IMR-90 (cell line): ENCODE results near the gene CTRB2. TPM values are rescaled to one million over a fixed set of nuclear protein-coding genes. Genes with fewer than 3 reads are reported as not detected.
A peak's percentile ranks its signal among the peaks of the same experiment; 100 is the strongest.

Experiments used
- ATAC-seq: fragments of 200-7000 bp; cut with Tn5 transposase; 2 replicates; pipeline ENCODE4 v1.9.1; 2020; ENCODE audit warnings: low read depth, mild to moderate bottlenecking, moderate library complexity
- BruUV-seq: library from RNA; stranded (reverse); fragments of 400-500 nt; replicated peaks from 2 replicates; lab custom pipeline; 2021; lab: Mats Ljungman, UMichigan
- CTCF ChIA-PET: fragments of 300-600 bp; formaldehyde crosslinking; extraction: SDS; loops from one replicate; lab custom pipeline; 2021; ENCODE audit warnings: antibody characterized with exemption; lab: Yijun Ruan, JAX
- POLR2A ChIA-PET: fragments of 300-600 bp; sonication (Branson Sonifier 250); formaldehyde crosslinking; loops from one replicate; lab custom pipeline; 2022; ENCODE audit warnings: antibody characterized with exemption; ENCODE audit not compliant: unreplicated experiment; lab: Charles Lee
- DNase-seq: peaks from one replicate; pipeline ENCODE4 v3.0.0; 2013
- H2AFZ ChIP-seq: replicated peaks from 2 replicates; pipeline ENCODE3; 2013; ENCODE audit warnings: low read length, mild to moderate bottlenecking; ENCODE audit not compliant: poor library complexity
- H2AK5ac ChIP-seq: 2 replicates; pipeline ENCODE4 v1.6.1; 2013; ENCODE audit warnings: low read depth, low read length, inconsistent platforms
- H2AK9ac ChIP-seq: replicated peaks from 2 replicates; pipeline ENCODE3; 2013; ENCODE audit warnings: mild to moderate bottlenecking, low read depth, low read length, moderate library complexity; ENCODE audit not compliant: poor library complexity
- H2BK120ac ChIP-seq: 2 replicates; pipeline ENCODE4 v1.6.1; 2013; ENCODE audit warnings: low read depth, low read length, inconsistent platforms
- H2BK15ac ChIP-seq: 3 replicates; pipeline ENCODE4 v1.6.1; 2013; ENCODE audit warnings: low read depth, low read length, inconsistent platforms
- H2BK20ac ChIP-seq: 2 replicates; pipeline ENCODE4 v1.6.1; 2013; ENCODE audit warnings: low read depth, mild to moderate bottlenecking, inconsistent platforms, low read length, moderate library complexity
- H2BK5ac ChIP-seq: 2 replicates; pipeline ENCODE4 v1.6.1; 2013; ENCODE audit warnings: mild to moderate bottlenecking, low read depth, low read length, inconsistent platforms; ENCODE audit not compliant: poor library complexity, severe bottlenecking
- H3K14ac ChIP-seq: replicated peaks from 2 replicates; pipeline ENCODE4 v1.6.1; 2013; ENCODE audit warnings: low read depth, low read length, inconsistent platforms
- H3K18ac ChIP-seq: 2 replicates; pipeline ENCODE4 v1.6.1; 2013; ENCODE audit warnings: low read depth, low read length, control low read depth
- H3K23ac ChIP-seq: 2 replicates; pipeline ENCODE4 v1.6.1; 2013; ENCODE audit warnings: low read depth, low read length, inconsistent platforms
- H3K27ac ChIP-seq: 2 replicates; pipeline ENCODE4 v1.5.1; 2013; ENCODE audit warnings: mild to moderate bottlenecking, control low read depth, low read length; ENCODE audit not compliant: insufficient read depth
- H3K27me3 ChIP-seq: 2 replicates; pipeline ENCODE4 v1.6.1; 2013; ENCODE audit warnings: low read length; ENCODE audit not compliant: control insufficient read depth, insufficient read depth
- H3K36me3 ChIP-seq: 2 replicates; pipeline ENCODE4 v1.6.1; 2013; ENCODE audit warnings: low read length, mixed read lengths; ENCODE audit not compliant: control insufficient read depth, insufficient read depth
- H3K4ac ChIP-seq: 2 replicates; pipeline ENCODE4 v1.6.1; 2013; ENCODE audit warnings: low read depth, low read length, inconsistent platforms
- H3K4me1 ChIP-seq: 2 replicates; pipeline ENCODE4 v1.6.1; 2013; ENCODE audit warnings: low read length, mixed read lengths; ENCODE audit not compliant: control insufficient read depth, insufficient read depth
- H3K4me2 ChIP-seq: 2 replicates; pipeline ENCODE4 v1.6.1; 2013; ENCODE audit warnings: low read depth, mild to moderate bottlenecking, control low read depth, low read length, moderate library complexity
- H3K4me3 ChIP-seq: 2 replicates; pipeline ENCODE4 v1.5.1; 2013; ENCODE audit warnings: low read depth, mild to moderate bottlenecking, control low read depth, low read length, moderate library complexity; ENCODE audit not compliant: insufficient read depth
- H3K56ac ChIP-seq: 2 replicates; pipeline ENCODE4 v1.6.1; 2013; ENCODE audit warnings: low read length, inconsistent platforms; ENCODE audit not compliant: insufficient read depth; ENCODE audit errors: extremely low read depth
- H3K79me1 ChIP-seq, 2 experiments: 2 replicates each; pipeline ENCODE4 v1.6.1; 2013; ENCODE audit warnings: low read length in 2 of 2, inconsistent platforms in 1 of 2, low read depth in 1 of 2
- H3K9ac ChIP-seq: 2 replicates; pipeline ENCODE4 v1.6.1; 2013; ENCODE audit warnings: low read depth, low read length, control low read depth
- H3K9me1 ChIP-seq: 2 replicates; pipeline ENCODE4 v1.6.1; 2013; ENCODE audit warnings: low read length, inconsistent platforms; ENCODE audit not compliant: insufficient read depth
- H3K9me3 ChIP-seq: 2 replicates; pipeline ENCODE4 v1.6.1; 2013; ENCODE audit warnings: low read length; ENCODE audit not compliant: control insufficient read depth, insufficient read depth
- H4K20me1 ChIP-seq: 2 replicates; pipeline ENCODE4 v1.6.1; 2013; ENCODE audit warnings: low read length, inconsistent platforms; ENCODE audit not compliant: insufficient read depth
- H4K5ac ChIP-seq: 2 replicates; pipeline ENCODE4 v1.6.1; 2013; ENCODE audit warnings: mild to moderate bottlenecking, low read depth, low read length, control low read depth
- H4K8ac ChIP-seq, 2 experiments: 2 replicates each; pipeline ENCODE4 v1.6.1; 2013; ENCODE audit warnings: low read depth in 2 of 2, low read length in 2 of 2, control low read depth in 1 of 2, inconsistent platforms in 1 of 2
- H4K91ac ChIP-seq: 2 replicates; pipeline ENCODE4 v1.6.1; 2013; ENCODE audit warnings: low read depth, low read length, inconsistent platforms; ENCODE audit not compliant: insufficient read depth
- CHD1 ChIP-seq: IDR thresholded peaks from 2 replicates; pipeline ENCODE4 v1.6.1; 2012; ENCODE audit warnings: low read depth, low read length, improper control_type of control experiment
- MAFK ChIP-seq: IDR thresholded peaks from 2 replicates; pipeline ENCODE4 v1.6.1; 2012; ENCODE audit warnings: low read depth, low read length, improper control_type of control experiment
- MAZ ChIP-seq: IDR thresholded peaks from 2 replicates; pipeline ENCODE4 v1.6.1; 2012; ENCODE audit warnings: low read depth, mild to moderate bottlenecking, low read length, improper control_type of control experiment, moderate library complexity, borderline replicate concordance
- POLR2A ChIP-seq: IDR thresholded peaks from 2 replicates; pipeline ENCODE4 v1.6.1; 2012; ENCODE audit warnings: mild to moderate bottlenecking, low read depth, low read length
- WGBS, 2 experiments: methylation state at CpG; one replicate each; pipeline versions ENCODE4 v1.1.5 to v1.1.7; 2013; ENCODE audit warnings: missing lambda C conversion rate in 2 of 2; ENCODE audit not compliant: insufficient read length in 1 of 2; ENCODE audit errors: extremely low coverage in 2 of 2; 5-methylcytosine and 5-hydroxymethylcytosine counted together
- dilution Hi-C: fragments of 300-500 bp; cut with HindIII; formaldehyde crosslinking; loops from one replicate; pipeline ENCODE4 v1.14.3; 2018; ENCODE audit warnings: low sequenced_read_pairs; ENCODE audit not compliant: unreplicated experiment
- in situ Hi-C: fragments of 300-500 bp; cut with MboI; formaldehyde crosslinking; loops from 3 replicates; pipeline ENCODE4 v1.14.3; 2019; ENCODE audit warnings: low sequenced_read_pairs, inconsistent platforms, mixed read lengths
- intact Hi-C: fragments of 100-400 bp; cut with micrococcal nuclease; formaldehyde crosslinking; loops from 2 replicates; pipeline ENCODE4 v1.10.0; 2022
- polyA plus RNA-seq, 3 experiments: library from polyadenylated mRNA; depleted of rRNA; stranded (reverse); fragments of >200 nt; gene quantifications; 2 replicates each; pipeline ENCODE4 v1.2.3, GENCODE V29; 2012; ENCODE audit warnings: low replicate concordance in 1 of 3
- total RNA-seq: library from RNA; depleted of rRNA; stranded (reverse); fragments of >200 nt; gene quantifications from 2 replicates; pipeline ENCODE4 v1.2.3, GENCODE V29; 2012

Gene CTRB2
- total and polyA plus RNA-seq, 2 of the 4 experiments (the other 2 are of a cell fraction) = not detected

DNA sequence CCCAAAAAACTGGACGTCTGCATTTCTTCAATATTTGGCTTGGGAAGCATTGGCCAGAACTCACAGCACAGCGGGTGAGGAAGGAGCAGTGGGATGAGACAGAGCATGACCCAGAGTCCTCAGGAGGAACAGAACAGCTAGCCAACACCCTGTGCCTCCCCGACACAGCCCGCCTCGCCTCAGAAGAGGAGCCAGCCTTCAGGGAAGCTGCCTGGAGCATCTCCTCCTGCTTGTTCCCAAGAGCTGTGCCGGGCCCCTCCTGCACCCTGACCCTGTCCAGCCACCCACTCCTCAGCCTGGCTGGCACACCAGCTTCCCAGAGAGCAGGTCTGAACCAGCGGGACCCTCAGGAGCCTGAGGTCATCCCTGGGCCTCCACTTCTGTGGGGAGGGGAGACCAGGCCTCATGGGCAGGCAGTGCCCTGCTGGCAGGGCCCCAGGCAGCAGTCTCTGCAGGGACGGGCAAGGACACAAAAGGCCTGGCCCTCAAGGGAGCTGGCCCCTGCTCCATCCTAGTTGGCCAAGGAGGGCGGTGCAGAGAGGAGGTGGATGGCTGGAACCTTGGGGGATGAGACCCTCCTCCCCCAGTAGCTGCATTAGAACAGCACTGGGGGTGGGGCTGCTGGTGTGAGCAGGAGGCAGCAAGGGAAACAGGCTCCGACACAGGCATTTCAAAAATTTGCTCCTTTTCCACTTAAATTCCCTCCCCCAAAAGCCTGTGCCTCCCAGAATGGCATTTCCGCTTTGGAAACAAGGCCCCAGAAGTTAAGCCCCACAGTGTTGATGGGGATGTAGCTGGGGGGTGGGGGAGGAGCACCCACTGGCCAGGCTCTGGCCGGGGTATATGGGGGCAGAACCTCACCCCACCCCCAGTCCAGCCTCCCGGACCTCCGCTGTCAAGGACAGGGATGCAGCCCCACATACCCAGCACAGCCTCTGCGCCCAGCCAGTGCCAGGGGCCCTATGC is 46.3 kb upstream of the CTRB2 start:
- no peaks in the 10 kb centered on the region for H3K36me3 ChIP-seq
- no peaks in the 10 kb centered on the region for H3K27me3 ChIP-seq
- H3K14ac ChIP-seq = peak overlapping the region; percentile 94
- intact Hi-C loops (loop anchor here (5.0 kb wide), 1 partner anchor 129 kb away; no protein-coding TSS in a partner anchor), in situ Hi-C loops (no loop called here), dilution Hi-C loops (no loop called here)
- no TSS peak for BruUV-seq
- H3K23ac ChIP-seq = peak overlapping the region; percentile 99
- peaks cover 73% of the 10 kb centered on the region for H3K4me1 ChIP-seq
- peaks cover 36% of the 10 kb centered on the region for H3K9me1 ChIP-seq
- H3K9me3 ChIP-seq = no peaks in the 10 kb centered on the region
- peak; percentile 74 for DNase-seq
- peak overlapping the region; percentile 99 for H2BK5ac ChIP-seq
- H3K4ac ChIP-seq = peak overlapping the region; percentile 98
- H3K56ac ChIP-seq = peak overlapping the region; percentile 64
- no peak for TF ChIP-seq MAFK
- TF ChIP-seq MAZ = peak; percentile 40; the same call in 1 of the 2 replicates
- TF ChIP-seq POLR2A = no peak
- no peak for TF ChIP-seq CHD1
- peak overlapping the region; percentile 99 for H2AK5ac ChIP-seq
- peak overlapping the region; percentile 76 for H2AFZ ChIP-seq
- H4K5ac ChIP-seq = peak overlapping the region; percentile 86
- H3K9ac ChIP-seq = peak overlapping the region; percentile 80
- peak overlapping the region; percentile 99 for H2AK9ac ChIP-seq
- ATAC-seq = peak; percentile 31
- H3K79me1 ChIP-seq = peaks cover 0 to 59% of the 10 kb centered on the region in 2 experiments; a peak in 3 of 4 replicates
- peak overlapping the region; percentile 77; the same call in 2 of the 3 replicates for H2BK15ac ChIP-seq
- H4K91ac ChIP-seq = peak overlapping the region; percentile 99
- POLR2A ChIA-PET = interaction anchor here (0.6 kb wide), 1 partner anchor 129 kb away, joined by 3 read pairs; no protein-coding TSS in a partner anchor
- H2BK120ac ChIP-seq = peak overlapping the region; percentile 96
- peaks cover 81% of the 10 kb centered on the region for H4K20me1 ChIP-seq
- no peak overlapping the region for H3K4me3 ChIP-seq
- CTCF ChIA-PET = no interaction called here
- H3K18ac ChIP-seq = peak overlapping the region; percentile 94
- WGBS, 2 experiments = 48% methylated on average over 4 of the region's 15 CpGs; no CpG with 5 or more reads in 1 of the 2 experiments
- peak overlapping the region; percentile 92 to 94 for H4K8ac ChIP-seq
- peak overlapping the region; percentile 71 for H3K4me2 ChIP-seq
- H3K27ac ChIP-seq = peak overlapping the region; percentile 98
- peak overlapping the region; percentile 85 for H2BK20ac ChIP-seq
